GM11168 (cell line): ENCODE data around the gene WIPF3.

ENCODE experiments used
- in situ Hi-C: fragments of 300-500 bp; cut with MboI; formaldehyde crosslinking; loops from one replicate; pipeline ENCODE4 v1.12.0; 2022; ENCODE audit warnings: low sequenced_read_pairs; ENCODE audit not compliant: unreplicated experiment

WIPF3 gene

GRCh38 chr7:29843726-29844125, 37.4 kb downstream of the WIPF3 start:
- in situ Hi-C loops: no loop called here

- in situ Hi-C loops: no loop called here
Measured at GRCh38 chr7:29844559-29844958, 38.3 kb downstream of the WIPF3 start.

GRCh38 chr7:29847496-29847895, 41.2 kb downstream of the WIPF3 start:
- in situ Hi-C loops: no loop called here

GRCh38 chr7:29847916-29848315, 41.6 kb downstream of the WIPF3 start:
- in situ Hi-C loops: no loop called here

- in situ Hi-C loops: no loop called here
Measured at GRCh38 chr7:29848941-29849340, 42.6 kb downstream of the WIPF3 start.

GRCh38 chr7:29851487-29851886, 45.2 kb downstream of the WIPF3 start:
- in situ Hi-C loops: no loop called here

- in situ Hi-C loops: no loop called here
Measured at GRCh38 chr7:29852457-29852856, 46.1 kb downstream of the WIPF3 start.

- in situ Hi-C loops: no loop called here
Measured at GRCh38 chr7:29853072-29853471, 46.8 kb downstream of the WIPF3 start.

GRCh38 chr7:29853789-29854188, 47.5 kb downstream of the WIPF3 start:
- in situ Hi-C loops: no loop called here

- in situ Hi-C loops: no loop called here
Measured at GRCh38 chr7:29854257-29854938, 48.1 kb downstream of the WIPF3 start.

- in situ Hi-C loops: no loop called here
Measured at GRCh38 chr7:29857654-29858053, 51.3 kb downstream of the WIPF3 start.

GRCh38 chr7:29858191-29858951, 52.1 kb downstream of the WIPF3 start:
- in situ Hi-C loops: no loop called here

GRCh38 chr7:29859104-29859503, 52.8 kb downstream of the WIPF3 start:
- in situ Hi-C loops: no loop called here

GRCh38 chr7:29859524-29860185, 53.3 kb downstream of the WIPF3 start:
- in situ Hi-C loops: no loop called here

GRCh38 chr7:29860186-29860585, 53.9 kb downstream of the WIPF3 start:
- in situ Hi-C loops: no loop called here

GRCh38 chr7:29861884-29862283, 55.6 kb downstream of the WIPF3 start:
- in situ Hi-C loops: no loop called here

GRCh38 chr7:29864656-29865055, 58.3 kb downstream of the WIPF3 start:
- in situ Hi-C loops: no loop called here

- in situ Hi-C loops: no loop called here
Measured at GRCh38 chr7:29865526-29865925, 59.2 kb downstream of the WIPF3 start.

GRCh38 chr7:29866490-29866930, 60.2 kb downstream of the WIPF3 start:
- in situ Hi-C loops: no loop called here

GRCh38 chr7:29871787-29872398, 65.6 kb downstream of the WIPF3 start:
- in situ Hi-C loops: no loop called here
